ENCODE measurements around the gene MCL1. TPM values are rescaled to one million over a fixed set of nuclear protein-coding genes. Genes with fewer than 3 reads are reported as not detected.

The MCL1 gene
- total and polyA plus RNA-seq, 12 donors, result 57.4 to 299 (median 192) TPM

DNA sequence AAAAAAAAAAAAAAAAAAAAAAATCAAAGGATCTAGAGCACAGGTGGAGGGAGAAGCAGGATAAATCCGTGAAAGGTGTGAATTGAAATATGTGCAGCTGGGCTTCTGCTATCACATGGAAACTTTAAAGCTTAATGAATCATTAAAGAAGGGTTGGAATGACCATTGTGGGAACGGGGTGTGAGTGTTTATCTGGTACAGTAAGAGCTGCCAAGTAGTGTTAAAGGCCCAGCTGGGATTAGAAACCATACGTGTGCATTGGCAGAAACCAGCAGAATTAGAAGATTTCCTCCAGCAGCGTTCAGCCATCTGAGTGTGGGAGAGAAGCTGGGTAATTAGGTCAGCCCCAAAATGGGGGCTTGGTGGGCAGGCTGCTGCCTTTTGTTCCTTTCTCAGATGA lies 50.4 kb downstream of the MCL1 start:
- Histone ChIP-seq H3K9me3 (replicated peaks in 1 of 3) (no peaks in the 10 kb centered on the region), H3K4me3 (no peak overlapping the region), H3K36me3 (replicated peaks in 1 of 2) (no peaks in the 10 kb centered on the region), H3K4me1 (replicated peaks in 1 of 2) (peaks cover 0 to 10% of the 10 kb centered on the region in 2 donors), H3K27me3 (no peaks in the 10 kb centered on the region), H3K27ac (no peak overlapping the region)
- TF ChIP-seq POLR2A (IDR thresholded peaks at IDR 0.05), result no peak
- TF ChIP-seq, protein P1, sequence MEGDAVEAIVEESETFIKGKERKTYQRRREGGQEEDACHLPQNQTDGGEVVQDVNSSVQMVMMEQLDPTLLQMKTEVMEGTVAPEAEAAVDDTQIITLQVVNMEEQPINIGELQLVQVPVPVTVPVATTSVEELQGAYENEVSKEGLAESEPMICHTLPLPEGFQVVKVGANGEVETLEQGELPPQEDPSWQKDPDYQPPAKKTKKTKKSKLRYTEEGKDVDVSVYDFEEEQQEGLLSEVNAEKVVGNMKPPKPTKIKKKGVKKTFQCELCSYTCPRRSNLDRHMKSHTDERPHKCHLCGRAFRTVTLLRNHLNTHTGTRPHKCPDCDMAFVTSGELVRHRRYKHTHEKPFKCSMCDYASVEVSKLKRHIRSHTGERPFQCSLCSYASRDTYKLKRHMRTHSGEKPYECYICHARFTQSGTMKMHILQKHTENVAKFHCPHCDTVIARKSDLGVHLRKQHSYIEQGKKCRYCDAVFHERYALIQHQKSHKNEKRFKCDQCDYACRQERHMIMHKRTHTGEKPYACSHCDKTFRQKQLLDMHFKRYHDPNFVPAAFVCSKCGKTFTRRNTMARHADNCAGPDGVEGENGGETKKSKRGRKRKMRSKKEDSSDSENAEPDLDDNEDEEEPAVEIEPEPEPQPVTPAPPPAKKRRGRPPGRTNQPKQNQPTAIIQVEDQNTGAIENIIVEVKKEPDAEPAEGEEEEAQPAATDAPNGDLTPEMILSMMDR (IDR thresholded peaks at IDR 0.05), result no peak
- WGBS, 4 donors, result 48 to 71% (median 58%) methylated on average over 4 of the region's 4 CpGs
- intact Hi-C loops (cut with DNase I), result no loop called here
- DNase-seq, result no peak

DNA sequence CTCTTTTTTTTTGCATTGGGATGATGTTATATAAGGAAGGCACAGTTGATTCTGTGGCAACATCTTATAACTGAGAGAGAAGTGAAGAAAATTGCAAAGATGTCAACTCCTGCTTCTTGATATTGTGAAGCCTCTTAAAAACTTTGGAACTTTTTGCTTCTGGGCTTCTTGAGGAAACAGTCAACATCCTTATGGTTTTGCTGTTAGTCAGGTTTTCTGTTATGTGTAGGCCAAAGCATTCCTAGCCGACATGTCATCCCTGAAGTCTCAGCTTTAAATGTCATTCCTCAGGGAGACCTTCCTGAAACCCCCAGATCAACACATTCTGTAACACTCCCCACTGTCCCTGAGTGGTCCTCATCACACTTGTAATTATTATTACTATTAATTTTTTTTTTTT lies 51.2 kb downstream of the MCL1 start:
- no peak for DNase-seq
- 77 to 91% (median 89%) methylated on average over 1 of the region's 1 CpG for WGBS, 4 donors
- Histone ChIP-seq H3K36me3 (replicated peaks in 1 of 2) (no peaks in the 10 kb centered on the region), H3K4me3 (no peak overlapping the region), H3K9me3 (replicated peaks in 1 of 3) (no peaks in the 10 kb centered on the region), H3K27me3 (no peaks in the 10 kb centered on the region), H3K27ac (no peak overlapping the region), H3K4me1 (replicated peaks in 1 of 2) (peaks cover 0 to 10% of the 10 kb centered on the region in 2 donors)
- intact Hi-C loops (cut with DNase I), result no loop called here
- TF ChIP-seq POLR2A (IDR thresholded peaks at IDR 0.05), result no peak
- TF ChIP-seq, protein P1 (IDR thresholded peaks at IDR 0.05), result no peak

GRCh38 chr1:150525348-150525747 lies 54.1 kb downstream of the MCL1 start:
- no peak for TF ChIP-seq POLR2A (IDR thresholded peaks at IDR 0.05)
- TF ChIP-seq, protein P1 (IDR thresholded peaks at IDR 0.05), result no peak
- Histone ChIP-seq H3K27me3 (no peaks in the 10 kb centered on the region), H3K9me3 (replicated peaks in 1 of 3) (no peaks in the 10 kb centered on the region), H3K4me3 (no peak overlapping the region), H3K4me1 (replicated peaks in 1 of 2) (no peaks in the 10 kb centered on the region), H3K27ac (no peak overlapping the region), H3K36me3 (replicated peaks in 1 of 2) (no peaks in the 10 kb centered on the region)
- intact Hi-C loops (cut with DNase I), result no loop called here
- WGBS, 4 donors, result 82 to 93% (median 85%) methylated on average over 3 of the region's 3 CpGs
- no peak for DNase-seq

Small RNA genes lying within 50 kb of the gene (microRNA-seq; reads per million reads assigned to microRNA genes)
- gene MIR4257, result 0 reads per million in 3 donors

Small RNA genes lying within 50 kb of the gene (small RNA-seq; reads per million reads assigned to genes)
- gene MIR4257, result 0 reads per million in 2 donors
- 0 reads per million in 2 donors for gene RF00015
- 0 reads per million in 2 donors for gene RF00561
- gene RN7SL473P, result 0 reads per million in 2 donors
- gene RN7SL600P, result 0 to 0.24 reads per million in 2 donors

Other genes with a start within 250 kb of the MCL1 start
- 10 to 100 TPM; 11.3 to 44.5 (median 24.8) TPM for gene RPRD2, start 215.5 kb downstream of the MCL1 start, total RNA-seq
- gene RPRD2, start 215.5 kb downstream of the MCL1 start, polyA plus RNA-seq, result 10 to 100 TPM in 2 of 3 donors, 1 to 10 TPM in 1; 7.3 to 32.0 (median 11.2) TPM
- 10 to 100 TPM; 21.6 to 87.4 (median 31.6) TPM for gene TARS2, start 92.2 kb downstream of the MCL1 start, total RNA-seq
- 10 to 100 TPM; 24.9 to 28.8 (median 28.2) TPM for gene TARS2, start 92.2 kb downstream of the MCL1 start, polyA plus RNA-seq
- 10 to 100 TPM in 8 of 9 donors, 1 to 10 TPM in 1; 5.4 to 63.0 (median 19.8) TPM for gene ECM1, start 71.5 kb downstream of the MCL1 start, total RNA-seq
- gene ECM1, start 71.5 kb downstream of the MCL1 start, polyA plus RNA-seq, result 10 to 100 TPM; 22.2 to 54.4 (median 44.4) TPM
- under 1 TPM in 2 of 9 donors, not detected in 7; 0.50 to 0.61 TPM for gene FALEC, start 63.9 kb downstream of the MCL1 start, total RNA-seq
- gene FALEC, start 63.9 kb downstream of the MCL1 start, polyA plus RNA-seq, result under 1 TPM in 1 of 3 donors, not detected in 2; 0.40 TPM
- gene ADAMTSL4, start 30.2 kb downstream of the MCL1 start, total RNA-seq, result 10 to 100 TPM in 4 of 9 donors, 1 to 10 TPM in 5; 2.4 to 34.4 (median 6.0) TPM
- gene ADAMTSL4, start 30.2 kb downstream of the MCL1 start, polyA plus RNA-seq, result 10 to 100 TPM in 2 of 3 donors, 1 to 10 TPM in 1; 1.7 to 31.4 (median 31.1) TPM
- gene ENSA, start 50.0 kb upstream of the MCL1 start, total RNA-seq, result 100 to 1,000 TPM in 6 of 9 donors, 10 to 100 TPM in 3; 91.8 to 167 (median 114) TPM
- 100 to 1,000 TPM in 2 of 3 donors, 10 to 100 TPM in 1; 100.0 to 215 (median 110) TPM for gene ENSA, start 50.0 kb upstream of the MCL1 start, polyA plus RNA-seq
- gene GOLPH3L, start 117.5 kb upstream of the MCL1 start, total RNA-seq, result 10 to 100 TPM; 19.9 to 45.3 (median 24.9) TPM
- 10 to 100 TPM in 1 of 3 donors, 1 to 10 TPM in 2; 6.7 to 98.3 (median 9.6) TPM for gene GOLPH3L, start 117.5 kb upstream of the MCL1 start, polyA plus RNA-seq
- under 1 TPM in 4 of 9 donors, not detected in 5; 0.14 to 0.46 (median 0.27) TPM for gene HORMAD1, start 141.3 kb upstream of the MCL1 start, total RNA-seq
- gene HORMAD1, start 141.3 kb upstream of the MCL1 start, polyA plus RNA-seq, result not detected
- gene CTSS, start 186.2 kb upstream of the MCL1 start, total RNA-seq, result 100 to 1,000 TPM in 6 of 9 donors, 10 to 100 TPM in 3; 27.4 to 175 (median 112) TPM
- 10 to 100 TPM; 12.1 to 36.0 (median 33.4) TPM for gene CTSS, start 186.2 kb upstream of the MCL1 start, polyA plus RNA-seq
- 10 to 100 TPM in 5 of 9 donors, 1 to 10 TPM in 4; 5.0 to 29.4 (median 10.9) TPM for gene CTSK, start 228.7 kb upstream of the MCL1 start, total RNA-seq
- gene CTSK, start 228.7 kb upstream of the MCL1 start, polyA plus RNA-seq, result 10 to 100 TPM in 2 of 3 donors, 1 to 10 TPM in 1; 7.9 to 27.4 (median 23.9) TPM